GM21825 (cell line): ENCODE measurements around the gene MOB3C.
A peak's percentile ranks its signal among the peaks of the same experiment; 100 is the strongest.
"Not testable (repeated sequence)": the region's sequence is repeated elsewhere in the genome, so short reads cannot be mapped to it uniquely, and the experiment has no call there.

Experiments
- ATAC-seq: cut with Tn5 transposase; IDR thresholded peaks from one replicate; pipeline ENCODE4 v1.9.1; 2021; ENCODE audit warnings: mild to moderate bottlenecking, moderate library complexity; ENCODE audit not compliant: unreplicated experiment

MOB3C gene

DNA sequence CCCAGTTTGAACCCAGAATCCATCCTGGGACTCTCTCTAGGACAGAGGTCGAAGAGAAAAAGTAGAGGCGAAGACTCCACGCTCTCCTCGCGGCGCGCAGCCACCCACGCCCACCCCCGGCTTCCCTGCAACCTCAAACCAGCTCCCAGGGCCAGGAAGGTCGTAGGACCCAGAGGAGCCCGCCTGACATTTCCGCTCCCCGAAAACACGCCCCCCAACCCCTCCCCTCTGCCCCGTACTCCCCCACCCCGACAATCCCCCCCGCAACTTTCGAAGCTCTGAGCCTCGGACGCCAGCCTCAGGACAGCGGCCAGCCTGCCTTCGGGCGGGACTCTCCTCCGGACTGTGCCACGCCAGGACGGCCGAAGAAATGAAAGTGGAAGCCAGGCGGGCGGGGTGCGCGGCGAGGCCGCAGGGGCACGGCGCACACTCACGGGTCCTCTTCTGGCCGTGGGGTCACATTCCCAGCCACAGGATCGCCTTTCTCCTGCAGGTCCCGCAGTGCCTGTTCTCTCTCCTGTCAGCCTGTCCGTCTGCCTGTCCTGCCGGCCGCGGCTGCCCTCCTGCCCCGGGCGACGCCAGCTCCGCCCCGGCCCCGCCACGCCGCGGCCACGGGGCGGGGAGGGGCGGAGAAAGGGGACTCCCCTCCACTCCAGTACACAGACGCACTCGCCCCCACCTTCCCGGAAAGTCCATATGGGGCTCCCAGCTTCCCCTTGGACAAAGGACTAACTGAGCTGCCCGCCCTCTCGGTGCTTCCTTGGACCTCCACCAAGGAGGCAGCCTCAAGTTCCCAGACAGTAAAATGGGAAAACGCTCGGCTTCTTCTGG is at the start of gene MOB3C:
Gene MOB3C, minus strand, starts transcription at position 535 of the 831 bp plus-strand sequence. CDS start 3,490 bp downstream, outside the sequence.
- ATAC-seq: peak; percentile 57

DNA sequence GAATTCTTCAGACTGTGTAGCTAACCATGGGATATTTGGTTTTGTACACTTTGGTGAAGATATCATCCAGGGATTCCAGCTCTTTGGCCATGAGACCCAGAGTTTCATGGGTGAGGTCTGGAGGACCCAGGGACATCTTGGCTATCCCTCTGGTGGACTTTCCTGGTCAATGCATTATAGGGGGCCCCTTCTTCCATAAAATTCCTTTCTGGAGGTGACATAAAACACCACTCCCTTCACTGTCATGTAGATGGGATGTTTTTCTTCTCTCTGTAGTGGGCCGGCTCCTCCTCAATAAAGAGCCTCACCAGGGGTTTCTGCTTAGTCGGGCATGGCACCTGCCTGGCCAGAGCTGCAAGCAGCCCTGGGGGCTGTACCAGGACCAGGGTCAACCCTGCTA is 49.4 kb upstream of the MOB3C start:
- ATAC-seq: no peak

DNA sequence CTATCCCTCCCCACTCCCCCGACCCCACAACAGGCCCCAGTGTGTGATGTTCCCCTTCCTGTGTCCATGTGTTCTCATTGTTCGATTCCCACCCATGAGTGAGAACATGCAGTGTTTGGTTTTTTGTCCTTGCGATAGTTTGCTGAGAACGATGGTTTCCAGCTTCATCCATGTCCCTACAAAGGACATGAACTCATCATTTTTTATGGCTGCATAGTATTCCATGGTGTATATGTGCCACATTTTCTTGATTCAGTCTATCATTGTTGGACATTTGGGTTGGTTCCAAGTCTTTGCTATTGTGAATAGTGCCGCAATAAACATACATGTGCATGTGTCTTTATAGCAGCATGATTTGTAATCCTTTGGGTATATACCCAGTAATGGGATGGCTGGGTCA is 46.3 kb upstream of the MOB3C start:
- ATAC-seq: not testable (repeated sequence)

DNA sequence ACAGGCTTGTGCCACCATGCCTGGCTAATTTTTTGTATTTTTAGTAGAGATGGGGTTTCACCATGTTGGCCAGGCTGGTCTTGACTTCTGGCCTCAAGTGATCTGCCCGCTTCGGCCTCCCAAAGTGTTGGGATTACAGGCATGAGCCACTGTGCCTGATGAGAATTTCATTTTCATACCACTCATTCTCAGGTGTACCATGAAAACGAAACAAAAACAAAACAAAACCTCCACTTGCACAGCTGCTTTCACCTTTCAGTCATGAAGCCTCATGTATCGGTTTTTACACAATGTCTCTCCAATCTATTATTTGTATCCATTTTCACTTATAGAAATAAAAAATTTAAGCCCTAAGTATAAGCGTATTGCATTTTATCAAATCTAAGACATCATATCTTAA is 43.5 kb upstream of the MOB3C start:
- ATAC-seq: peak; percentile 57

DNA sequence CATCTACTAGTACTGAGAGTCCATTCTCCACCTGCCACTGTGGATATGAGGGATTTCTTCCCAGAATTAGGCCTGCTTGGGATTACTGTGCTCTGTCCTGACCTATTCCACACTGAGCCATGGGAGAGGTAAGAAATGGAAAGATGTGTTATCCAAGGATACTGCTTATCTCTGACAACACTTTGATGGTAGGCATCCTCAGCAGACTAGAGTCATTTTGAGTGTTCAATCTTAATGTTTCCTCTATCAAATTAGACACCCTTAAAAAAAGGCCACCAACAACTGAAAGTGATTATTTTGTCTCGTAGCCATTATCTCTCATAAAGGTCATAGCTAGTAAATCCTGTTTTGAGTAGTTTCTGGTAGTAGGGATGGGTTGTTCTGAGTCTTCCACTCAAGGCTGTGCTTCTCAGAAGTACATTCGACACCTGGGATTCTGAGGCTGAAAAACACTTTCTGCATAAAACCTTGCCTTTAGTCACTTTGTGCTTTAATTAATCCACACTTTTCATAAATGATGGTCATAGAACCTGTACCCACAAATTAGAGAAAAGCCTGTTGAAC is 42.8 kb upstream of the MOB3C start:
- ATAC-seq: no peak

DNA sequence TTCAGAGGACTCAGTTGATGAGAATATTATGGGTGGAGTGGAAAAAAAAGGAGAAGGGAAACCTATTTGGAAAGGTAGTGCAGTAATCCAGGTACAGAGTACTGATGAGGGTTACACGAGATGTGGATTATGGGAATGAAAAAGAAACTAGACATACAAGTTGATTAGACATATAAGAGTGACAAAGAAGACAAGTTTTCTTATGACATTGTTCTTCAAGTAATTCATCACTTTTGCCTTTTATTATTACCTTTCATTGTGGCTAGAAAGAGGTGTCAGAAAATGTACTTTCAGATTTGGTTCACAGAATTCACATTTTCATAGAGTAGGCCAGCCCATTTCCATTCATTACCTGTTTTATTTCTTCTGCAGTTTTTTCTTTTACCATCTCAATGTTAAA is 41.2 kb upstream of the MOB3C start:
- no peak for ATAC-seq

DNA sequence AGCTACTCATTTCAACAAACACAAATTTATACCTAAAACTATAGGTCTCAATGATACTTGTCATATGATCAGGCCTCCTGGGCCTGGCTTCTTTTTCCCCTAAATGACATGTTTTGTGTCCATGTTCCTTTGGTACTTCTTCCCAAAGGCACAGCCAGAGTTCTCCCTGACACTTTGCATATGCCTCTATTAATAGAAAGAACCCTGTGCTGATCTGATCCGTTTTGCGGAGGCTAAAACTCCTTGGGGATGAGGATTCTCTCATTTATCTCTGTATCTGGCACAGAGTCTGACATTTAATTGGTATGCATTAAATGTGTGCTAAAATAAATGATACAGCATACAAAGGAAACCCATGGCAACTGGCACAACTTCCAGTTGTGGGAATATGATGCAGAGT is 40.0 kb upstream of the MOB3C start:
- no peak for ATAC-seq

DNA sequence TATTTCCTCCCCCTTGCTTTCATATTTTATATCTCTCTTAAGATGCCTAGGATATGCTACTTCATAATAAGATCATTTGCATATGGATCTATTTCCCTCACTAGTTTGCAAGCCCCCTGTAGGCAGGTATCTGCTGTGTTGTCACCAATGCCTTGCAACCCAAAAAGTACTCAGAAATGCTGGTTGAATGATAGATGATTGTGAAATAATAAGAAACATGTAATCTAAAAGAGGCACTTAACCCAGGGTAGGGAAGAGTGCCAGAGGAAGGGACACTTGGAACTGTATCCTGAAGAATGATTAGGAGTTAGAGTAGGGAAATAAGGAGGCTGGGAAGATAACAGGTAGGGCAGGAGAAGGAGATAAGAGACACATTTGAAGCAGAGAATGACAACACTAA is 39.2 kb upstream of the MOB3C start:
- no peak for ATAC-seq

DNA sequence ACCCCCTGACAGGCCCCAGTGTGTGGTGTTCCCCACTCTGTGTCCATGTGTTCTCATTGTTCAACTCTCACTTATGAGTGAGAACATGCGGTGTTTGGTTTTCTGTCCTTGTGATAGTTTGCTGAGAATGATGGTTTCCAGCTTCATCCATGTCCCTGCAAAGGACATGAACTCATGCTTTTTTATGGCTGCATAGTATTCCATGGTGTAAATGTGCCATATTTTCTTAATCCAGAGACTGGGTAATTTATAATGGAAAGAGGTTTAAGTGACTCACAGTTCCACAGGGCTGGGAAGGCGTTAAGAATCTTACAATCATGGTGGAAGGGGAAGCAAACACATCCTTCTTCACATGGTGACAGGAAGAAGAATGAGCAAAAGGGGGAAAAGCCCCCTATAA is 38.1 kb upstream of the MOB3C start:
- not testable (repeated sequence) for ATAC-seq

DNA sequence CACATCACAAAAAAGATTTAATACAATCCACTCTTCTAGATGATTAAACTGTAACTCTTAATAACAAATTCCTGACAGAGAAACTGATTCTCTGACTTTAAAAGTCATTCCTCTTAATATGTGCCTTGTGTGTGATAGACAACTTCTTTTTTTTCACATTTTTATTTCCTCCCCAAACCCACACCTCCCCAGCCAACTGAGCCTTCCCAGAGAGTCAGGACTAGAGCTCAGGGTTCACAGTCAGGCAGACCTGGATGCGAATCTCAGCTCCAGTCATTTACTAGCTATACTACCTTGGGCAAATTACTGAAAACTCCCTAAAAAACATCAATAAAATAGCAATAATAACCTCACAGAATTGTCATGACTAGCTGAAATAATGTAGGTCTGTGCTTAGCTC is 37.4 kb upstream of the MOB3C start:
- ATAC-seq: no peak

DNA sequence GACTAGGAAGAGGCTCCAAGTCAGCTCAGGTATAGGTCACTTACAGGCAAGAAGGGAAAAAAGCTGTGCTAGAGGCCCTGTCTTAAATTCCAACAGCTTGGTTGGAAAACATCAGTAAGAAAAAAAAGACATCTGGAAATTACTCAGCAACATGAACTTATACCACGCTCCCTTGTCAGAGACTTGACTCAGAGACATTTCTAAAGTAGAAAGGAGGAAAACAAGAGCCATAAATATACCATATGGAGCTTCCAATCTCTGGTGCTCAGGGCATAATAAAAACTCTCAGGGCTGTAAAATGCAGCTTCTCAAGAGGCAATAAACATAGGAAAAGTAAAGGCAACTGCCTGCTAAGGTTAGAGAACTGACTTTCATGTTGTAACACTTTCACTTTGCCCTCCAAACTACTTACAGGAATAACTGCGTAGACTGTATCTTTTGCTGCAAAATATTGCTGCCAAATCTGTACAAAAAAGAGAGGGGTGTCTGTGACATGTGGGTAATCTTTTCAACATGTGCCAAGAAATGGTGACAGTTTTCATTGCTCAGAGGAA is 36.9 kb upstream of the MOB3C start:
- ATAC-seq: no peak

DNA sequence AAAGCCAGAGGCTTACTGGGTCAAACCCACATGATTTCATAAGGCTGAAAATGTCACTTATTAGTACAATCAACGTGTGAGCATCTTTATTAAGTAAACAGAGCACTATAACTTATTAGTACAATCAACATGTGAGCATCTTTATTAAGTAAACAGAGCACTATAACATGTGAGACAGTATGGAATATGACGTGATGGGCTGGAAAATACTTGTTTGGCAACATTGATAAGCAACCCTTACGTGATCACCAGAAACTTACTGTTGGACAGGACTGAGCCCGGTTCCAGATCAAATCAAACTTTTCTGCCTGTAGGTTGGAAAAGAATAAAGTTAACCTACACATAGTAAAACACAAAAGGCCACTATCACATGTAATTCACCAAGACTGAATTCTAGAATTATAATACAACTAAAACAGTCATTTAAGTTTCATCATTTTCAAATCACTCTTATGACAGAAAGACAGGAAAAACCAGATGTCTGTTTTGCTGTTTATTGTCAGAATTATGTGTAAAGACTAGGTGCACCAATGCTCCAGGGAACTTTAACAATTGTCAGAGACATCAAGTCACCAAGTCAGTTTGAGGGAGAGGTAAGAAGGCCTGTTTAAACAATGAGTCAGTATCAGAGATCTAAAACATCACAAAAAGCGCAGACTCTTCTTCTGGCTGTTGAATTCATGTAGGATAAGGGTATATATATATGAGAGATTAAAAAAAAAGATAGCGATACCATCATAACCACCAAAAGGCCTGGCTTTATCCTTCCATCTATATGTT is 35.9 kb upstream of the MOB3C start:
- no peak for ATAC-seq

DNA sequence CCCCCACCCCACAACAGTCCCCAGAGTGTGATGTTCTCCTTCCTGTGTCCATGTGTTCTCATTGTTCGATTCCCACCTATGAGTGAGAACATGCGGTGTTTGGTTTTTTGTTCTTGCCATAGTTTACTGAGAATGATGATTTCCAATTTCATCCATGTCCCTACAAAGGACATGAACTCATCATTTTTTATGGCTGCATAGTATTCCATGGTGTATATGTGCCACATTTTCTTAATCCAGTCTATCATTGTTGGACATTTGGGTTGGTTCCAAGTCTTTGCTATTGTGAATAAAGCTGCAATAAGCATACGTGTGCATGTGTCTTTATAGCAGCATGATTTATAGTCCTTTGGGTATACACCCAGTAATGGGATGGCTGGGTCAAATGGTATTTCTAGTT is 34.5 kb upstream of the MOB3C start:
- ATAC-seq: not testable (repeated sequence)

DNA sequence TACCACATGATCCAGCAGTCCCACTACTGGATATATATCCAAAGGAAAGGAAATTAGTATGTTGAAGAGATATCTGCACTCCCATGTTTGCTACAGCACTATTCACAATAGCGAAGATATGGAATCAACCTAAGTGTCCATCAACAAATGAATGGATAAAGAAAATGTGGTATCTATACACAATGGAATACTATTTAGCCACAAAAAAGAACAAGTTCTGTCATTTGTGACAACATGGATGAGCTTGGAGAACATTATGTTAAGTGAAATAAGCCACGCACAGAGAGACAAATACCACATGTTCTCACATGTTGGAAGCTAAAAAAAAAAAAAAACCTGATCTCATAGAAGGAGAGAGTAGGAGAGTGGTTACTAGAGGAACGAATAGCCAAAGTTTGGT is 33.9 kb upstream of the MOB3C start:
- ATAC-seq: no peak

DNA sequence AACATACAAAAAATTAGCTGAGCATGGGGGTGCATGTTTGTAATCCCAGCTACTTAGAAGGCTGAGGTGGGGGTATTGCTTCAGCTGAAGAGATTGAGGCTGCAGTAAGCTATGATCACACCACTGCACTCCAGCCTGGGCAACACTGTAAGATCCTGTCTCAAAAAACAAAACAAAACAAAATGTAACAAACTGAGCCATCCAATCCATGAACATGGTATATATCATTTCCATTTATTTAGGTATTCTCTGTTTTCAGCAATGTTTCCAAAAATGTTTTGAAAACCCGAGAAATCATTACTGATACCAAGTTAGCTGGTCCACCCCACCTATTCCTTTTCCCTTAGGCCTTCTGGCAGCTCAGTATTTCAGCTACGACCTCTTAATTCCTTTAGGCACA is 33.2 kb upstream of the MOB3C start:
- ATAC-seq: no peak

DNA sequence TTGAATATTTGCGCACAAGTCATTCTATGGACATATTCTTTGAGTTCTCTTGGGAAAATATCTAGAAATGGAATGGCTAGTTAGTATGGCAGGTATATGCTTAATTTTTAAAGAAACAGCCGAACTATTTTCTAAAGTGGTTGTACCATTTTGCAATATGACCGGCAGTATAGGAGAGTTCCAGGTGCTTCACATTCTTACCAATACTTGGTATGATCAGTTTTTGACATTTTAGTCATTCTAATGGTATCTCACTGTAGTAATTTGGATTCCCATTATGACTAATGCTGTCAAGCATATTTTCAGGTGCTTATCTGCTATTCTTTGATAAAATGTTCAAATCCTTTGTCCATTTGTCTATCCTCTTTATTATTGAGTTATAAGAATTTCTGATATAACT is 31.0 kb upstream of the MOB3C start:
- no peak for ATAC-seq

DNA sequence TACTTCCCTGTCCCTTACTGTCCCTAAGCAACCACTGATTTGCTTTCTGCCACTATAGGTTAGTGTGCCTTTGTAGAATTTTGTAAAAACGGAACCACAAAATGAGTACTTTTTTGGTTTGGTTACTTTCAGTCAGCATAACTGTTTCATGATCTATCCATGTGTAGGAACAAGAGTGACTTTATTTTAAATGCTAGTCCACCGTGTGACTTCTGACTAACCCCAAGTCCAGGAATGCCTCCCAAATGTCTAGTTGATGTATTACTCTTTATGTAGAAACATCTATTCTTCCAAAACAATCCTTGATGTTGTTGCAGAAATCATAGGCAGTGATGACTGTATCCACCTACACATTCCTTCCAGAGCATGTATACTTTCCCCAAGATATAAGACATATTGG is 30.2 kb upstream of the MOB3C start:
- no peak for ATAC-seq

DNA sequence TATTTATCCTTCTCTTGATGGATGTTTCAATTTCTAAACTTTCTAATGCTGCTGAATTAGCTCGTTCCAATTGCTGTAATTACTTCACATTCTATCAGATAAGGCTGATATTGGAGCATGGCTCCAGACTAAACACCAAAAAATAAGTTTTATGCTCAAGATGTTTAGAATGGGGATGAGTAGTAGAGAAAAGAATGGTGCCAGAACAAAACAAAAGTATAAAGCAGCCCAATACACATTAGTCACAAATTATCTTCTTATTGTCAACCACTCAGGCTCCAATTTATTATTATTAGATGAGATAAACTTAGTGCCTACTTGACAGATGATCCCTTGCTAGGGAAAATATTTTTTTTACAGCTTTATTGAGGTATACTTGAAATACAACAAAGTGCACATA is 29.7 kb upstream of the MOB3C start:
- ATAC-seq: no peak

DNA sequence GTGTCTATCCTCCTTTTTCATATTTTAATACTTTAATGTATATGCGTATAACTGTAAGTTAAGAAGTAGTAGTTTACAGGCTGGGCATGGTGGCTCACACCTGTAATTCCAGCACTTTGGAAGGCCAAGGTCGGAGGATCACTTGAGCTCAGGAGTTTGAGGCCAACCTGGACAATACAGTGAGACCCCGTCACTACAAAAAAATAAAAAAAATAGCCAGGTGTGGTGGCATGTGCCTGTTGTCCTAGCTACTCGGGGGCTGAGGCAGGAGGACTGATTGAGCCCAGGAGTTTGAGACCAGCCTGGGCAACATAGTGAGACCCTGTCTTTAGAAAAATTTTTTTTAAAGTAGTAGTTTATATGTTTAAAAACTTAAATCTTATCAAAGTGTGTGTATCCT is 29.2 kb upstream of the MOB3C start:
- ATAC-seq: no peak

DNA sequence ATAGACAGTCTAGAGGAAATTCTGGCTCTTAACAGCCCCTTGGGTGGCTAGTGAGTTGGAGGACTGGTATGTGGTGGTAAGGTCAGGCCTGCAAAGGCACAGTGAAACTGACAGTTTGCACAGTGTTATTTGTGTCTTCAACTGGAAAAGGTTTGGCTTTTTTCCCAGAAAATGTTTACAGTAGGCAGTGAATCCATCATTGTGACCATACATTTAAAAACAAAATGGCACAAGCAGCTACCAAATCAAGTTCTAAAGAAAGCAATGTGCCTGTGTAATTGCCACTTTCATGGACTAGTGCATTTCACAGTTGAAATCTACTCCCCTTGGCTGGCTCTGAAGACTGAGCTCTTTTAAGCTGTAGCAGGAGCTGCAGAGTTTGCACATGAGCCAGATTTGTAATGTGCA is 26.8 kb upstream of the MOB3C start:
- no peak for ATAC-seq

DNA sequence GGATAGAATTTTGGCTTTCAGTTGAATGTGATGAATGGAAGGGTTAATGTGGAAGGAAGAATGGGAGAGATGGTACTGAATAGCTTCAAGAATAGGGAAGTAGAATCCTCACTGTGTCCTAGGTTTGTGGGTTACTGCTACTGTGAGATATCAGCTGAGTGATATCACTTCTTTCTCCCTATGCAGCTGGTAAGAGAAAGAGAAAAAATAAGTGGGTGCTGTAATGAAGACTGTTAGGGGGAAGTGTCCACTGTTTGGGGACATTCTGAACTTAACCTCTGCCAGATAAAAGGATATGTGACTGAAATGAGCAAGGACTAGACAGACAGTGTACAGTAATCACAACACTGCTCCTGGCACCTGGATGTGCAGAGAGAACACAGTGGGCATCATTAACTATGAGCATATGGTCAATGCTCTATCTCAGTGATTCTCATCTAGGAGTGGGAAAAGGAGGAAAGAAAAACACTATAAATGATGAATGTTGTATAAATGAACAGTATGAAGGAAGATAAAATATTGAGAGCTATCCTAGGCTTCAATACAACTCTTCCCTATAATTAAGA is 25.6 kb upstream of the MOB3C start:
- no peak for ATAC-seq
